Thoracic aorta (tissue), 2 donors: ENCODE results near the gene CCDC28A. TPM values are rescaled to one million over a fixed set of nuclear protein-coding genes. Genes with fewer than 3 reads are reported as not detected.

Source experiments
- ATAC-seq: fragments of 150-250 bp; one replicate; pipeline ENCODE4 v1.8.0; 2017; ENCODE audit warnings: low read depth; ENCODE audit not compliant: insufficient number of reproducible peaks, low FRiP score
- DNase-seq: peaks from one replicate; pipeline ENCODE4 v3.0.0-alpha.2; 2020; ENCODE audit warnings: low spot score
- H3K27ac ChIP-seq, 2 donors: fragments of 200-600 bp; sonication (generic); 1 replicate in 1 of 2; 2 replicates in 1 of 2; pipeline ENCODE4 v1.5.1; 2016; ENCODE audit warnings: mild to moderate bottlenecking in 2 of 2, moderate library complexity in 2 of 2
- H3K27me3 ChIP-seq: fragments of 200-600 bp; sonication (generic); replicated peaks from 2 replicates; pipeline ENCODE4 v1.6.0; 2016; ENCODE audit warnings: mild to moderate bottlenecking; ENCODE audit not compliant: insufficient read depth
- H3K36me3 ChIP-seq: fragments of 200-600 bp; sonication (generic); one replicate; pipeline ENCODE4 v1.5.1; 2016
- H3K4me1 ChIP-seq, 2 donors: fragments of 200-600 bp; sonication (generic); 1 replicate in 1 of 2; 2 replicates in 1 of 2; pipeline versions ENCODE4 v1.5.1 to v1.6.0; 2016; ENCODE audit warnings: low read depth in 2 of 2, mild to moderate bottlenecking in 1 of 2; ENCODE audit not compliant: control insufficient read depth in 1 of 2
- H3K4me3 ChIP-seq: fragments of 200-600 bp; sonication (generic); 2 replicates; pipeline ENCODE4 v1.5.1; 2016; ENCODE audit warnings: mild to moderate bottlenecking
- H3K9me3 ChIP-seq: fragments of 200-600 bp; sonication (generic); 2 replicates; pipeline ENCODE4 v1.5.1; 2016
- total RNA-seq, 2 donors: library from RNA; depleted of rRNA; stranded (reverse); fragments of >200 nt; gene quantifications; one replicate each; pipeline versions ENCODE4 v1.1.0 to v1.2.3, GENCODE V29; 2016
- TF ChIP-seq, protein P1 (sequence below): fragments of 200-600 bp; sonication (generic); IDR thresholded peaks from one replicate; pipeline ENCODE4 v1.5.1; 2019; ENCODE audit warnings: antibody characterized with exemption

Gene CCDC28A
- total RNA-seq, 2 donors from 2014 or later = 7.3 to 16.5 TPM

DNA sequence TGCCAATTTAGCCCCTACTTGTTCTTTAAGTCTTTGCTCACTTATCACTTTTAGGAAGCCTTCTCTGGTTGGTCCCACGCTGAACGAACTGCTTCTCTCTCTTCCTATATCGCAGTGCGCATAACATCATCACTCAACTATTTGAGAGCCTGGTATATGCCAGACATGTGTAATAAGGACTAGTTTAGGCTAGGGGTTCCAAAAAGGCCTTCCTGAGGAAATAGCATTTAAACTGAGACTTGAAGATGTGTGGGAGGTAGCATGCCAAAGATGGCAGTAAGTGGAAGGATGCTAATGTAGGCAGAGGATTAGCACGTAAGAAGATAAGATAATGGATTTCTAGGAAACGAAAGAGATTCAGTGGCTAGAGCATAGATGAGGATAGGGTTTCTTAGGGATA is 4.8 kb downstream of the CCDC28A start:
- no peak overlapping the region for H3K4me3 ChIP-seq
- no peak overlapping the region for H3K27ac ChIP-seq
- ATAC-seq (no peak), DNase-seq (no peak)
- no peaks in the 10 kb centered on the region for H3K9me3 ChIP-seq
- TF ChIP-seq, protein P1, sequence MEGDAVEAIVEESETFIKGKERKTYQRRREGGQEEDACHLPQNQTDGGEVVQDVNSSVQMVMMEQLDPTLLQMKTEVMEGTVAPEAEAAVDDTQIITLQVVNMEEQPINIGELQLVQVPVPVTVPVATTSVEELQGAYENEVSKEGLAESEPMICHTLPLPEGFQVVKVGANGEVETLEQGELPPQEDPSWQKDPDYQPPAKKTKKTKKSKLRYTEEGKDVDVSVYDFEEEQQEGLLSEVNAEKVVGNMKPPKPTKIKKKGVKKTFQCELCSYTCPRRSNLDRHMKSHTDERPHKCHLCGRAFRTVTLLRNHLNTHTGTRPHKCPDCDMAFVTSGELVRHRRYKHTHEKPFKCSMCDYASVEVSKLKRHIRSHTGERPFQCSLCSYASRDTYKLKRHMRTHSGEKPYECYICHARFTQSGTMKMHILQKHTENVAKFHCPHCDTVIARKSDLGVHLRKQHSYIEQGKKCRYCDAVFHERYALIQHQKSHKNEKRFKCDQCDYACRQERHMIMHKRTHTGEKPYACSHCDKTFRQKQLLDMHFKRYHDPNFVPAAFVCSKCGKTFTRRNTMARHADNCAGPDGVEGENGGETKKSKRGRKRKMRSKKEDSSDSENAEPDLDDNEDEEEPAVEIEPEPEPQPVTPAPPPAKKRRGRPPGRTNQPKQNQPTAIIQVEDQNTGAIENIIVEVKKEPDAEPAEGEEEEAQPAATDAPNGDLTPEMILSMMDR = no peak
- H3K4me1 ChIP-seq = peaks cover 6 to 11% of the 10 kb centered on the region in 2 donors
- H3K27me3 ChIP-seq = no peaks in the 10 kb centered on the region
- H3K36me3 ChIP-seq = peaks cover 15% of the 10 kb centered on the region

DNA sequence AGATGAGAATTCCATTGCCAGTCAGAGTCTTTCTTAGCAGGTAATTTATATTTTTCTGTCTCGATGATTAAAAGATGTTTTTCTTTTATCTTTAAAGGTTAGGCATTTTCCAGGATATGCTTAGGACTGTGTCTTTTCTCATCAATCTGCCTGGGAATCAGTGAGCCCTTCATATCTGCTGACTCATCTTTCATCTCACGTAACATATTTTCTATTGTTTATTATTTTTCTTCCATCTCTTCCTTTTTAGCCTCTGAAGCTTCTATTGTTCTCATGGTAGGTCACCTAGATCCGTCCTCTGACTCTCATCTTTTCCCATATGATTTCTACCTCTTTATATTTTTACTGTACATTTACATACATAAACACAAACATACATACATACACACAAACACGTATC is 8.7 kb downstream of the CCDC28A start:
- no peak for DNase-seq
- Histone ChIP-seq H3K4me3 (no peak overlapping the region), H3K36me3 (peaks cover 18% of the 10 kb centered on the region), H3K9me3 (no peaks in the 10 kb centered on the region), H3K27ac (no peak overlapping the region), H3K27me3 (no peaks in the 10 kb centered on the region), H3K4me1 (peaks cover 0 to 7% of the 10 kb centered on the region in 2 donors)
- no peak for ATAC-seq
- TF ChIP-seq, protein P1 = no peak

DNA sequence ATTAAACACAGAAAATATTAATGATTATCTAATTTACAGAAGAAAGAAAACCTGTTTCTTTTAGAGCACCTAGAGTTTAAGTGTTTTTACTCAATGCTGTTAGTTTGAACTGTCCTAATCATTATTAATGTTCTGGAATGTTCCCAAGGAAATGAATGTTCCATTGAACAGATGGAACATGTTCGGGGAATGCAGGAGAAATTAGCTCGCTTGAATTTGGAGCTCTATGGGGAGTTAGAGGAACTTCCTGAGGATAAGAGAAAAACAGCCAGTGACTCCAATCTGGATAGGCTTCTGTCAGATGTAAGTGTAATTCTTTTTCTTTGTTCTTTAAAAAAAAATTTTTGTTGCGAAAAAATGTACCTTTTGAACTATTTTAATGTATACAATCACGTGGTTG is 11.5 kb downstream of the CCDC28A start:
- Histone ChIP-seq H3K36me3 (peaks cover 19% of the 10 kb centered on the region), H3K4me3 (no peak overlapping the region), H3K4me1 (peaks cover 0 to 7% of the 10 kb centered on the region in 2 donors), H3K27ac (no peak overlapping the region), H3K27me3 (no peaks in the 10 kb centered on the region), H3K9me3 (no peaks in the 10 kb centered on the region)
- TF ChIP-seq, protein P1 = no peak
- no peak for ATAC-seq
- no peak for DNase-seq

DNA sequence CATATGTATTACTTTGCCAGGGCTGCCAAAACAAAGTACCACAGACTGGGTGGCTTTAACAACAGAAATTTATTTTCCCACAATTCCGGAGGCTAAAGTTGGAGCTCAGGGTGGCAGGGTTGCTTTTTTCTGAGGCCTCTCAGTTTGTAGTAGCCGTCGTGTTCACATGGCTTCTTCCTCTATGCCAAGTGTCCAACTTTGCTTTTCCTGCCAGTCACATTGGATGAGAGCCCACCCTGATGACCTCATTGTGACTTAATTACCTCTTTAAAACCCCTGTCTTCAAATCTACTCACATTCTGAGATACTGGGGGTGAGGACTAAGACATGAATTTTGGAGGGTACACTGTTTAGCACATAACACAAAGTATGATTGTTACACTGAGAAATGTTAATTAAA is 12.4 kb downstream of the CCDC28A start:
- Histone ChIP-seq H3K27me3 (no peaks in the 10 kb centered on the region), H3K4me3 (no peak overlapping the region), H3K27ac (no peak overlapping the region), H3K36me3 (peaks cover 25% of the 10 kb centered on the region), H3K4me1 (peaks cover 0 to 7% of the 10 kb centered on the region in 2 donors), H3K9me3 (no peaks in the 10 kb centered on the region)
- no peak for ATAC-seq
- TF ChIP-seq, protein P1 = no peak
- DNase-seq = no peak

DNA sequence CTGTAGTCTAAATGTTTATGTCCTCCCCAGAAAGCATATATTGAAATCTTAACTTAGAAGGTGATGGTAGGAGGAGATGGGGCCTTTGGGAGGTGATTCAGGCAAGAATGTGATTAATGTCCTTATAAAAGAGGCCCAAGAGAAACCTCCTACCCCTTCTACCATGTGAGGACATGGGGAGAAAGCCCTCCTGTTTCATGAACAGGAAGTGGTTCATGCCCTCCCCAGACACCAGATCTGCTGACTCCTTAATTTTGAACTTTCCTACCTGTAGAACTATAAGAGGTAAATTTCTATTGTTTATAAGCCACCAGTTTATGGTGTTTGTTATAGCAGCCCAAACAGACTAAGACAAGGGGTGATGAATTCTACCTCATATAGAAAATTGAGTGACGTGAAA is 13.6 kb downstream of the CCDC28A start:
- Histone ChIP-seq H3K4me3 (no peak overlapping the region), H3K27me3 (no peaks in the 10 kb centered on the region), H3K27ac (no peak overlapping the region), H3K4me1 (peaks cover 0 to 7% of the 10 kb centered on the region in 2 donors), H3K9me3 (no peaks in the 10 kb centered on the region), H3K36me3 (peaks cover 25% of the 10 kb centered on the region)
- ATAC-seq (no peak), DNase-seq (no peak)
- TF ChIP-seq, protein P1 = no peak
